ENCODE results near the gene RNF213.

- TF ChIP-seq PBX3 (IDR thresholded peaks at IDR 0.05; ENCODE audit: insufficient replicate concordance, low read depth, low read length) (no peak), CTCF (IDR thresholded peaks at IDR 0.05 in 2 of 3, conservative IDR thresholded peaks at IDR 0.05 in 1 of 3; ENCODE audit: control insufficient read depth in 2 of 3, extremely low read depth in 1 of 3, insufficient read depth in 1 of 3, low read depth in 3 of 3, low read length in 3 of 3) (no peak), TCF7 (IDR thresholded peaks at IDR 0.05; ENCODE audit: borderline replicate concordance) (no peak), EZH2 (IDR thresholded peaks at IDR 0.05; ENCODE audit: borderline replicate concordance, control insufficient read depth, low read depth, low read length) (no peak), YY1 (IDR thresholded peaks at IDR 0.05; ENCODE audit: low read depth, low read length) (no peak), USF2 (IDR thresholded peaks at IDR 0.05; ENCODE audit: borderline replicate concordance, low read depth, low read length) (no peak), POLR2A (IDR thresholded peaks at IDR 0.05; ENCODE audit: low read depth, low read length) (no peak), EP300 (IDR thresholded peaks at IDR 0.05; ENCODE audit: borderline replicate concordance in 1 of 2, control insufficient read depth in 1 of 2, low read depth in 2 of 2, low read length in 2 of 2) (peak; percentile 41 to 63; a peak in 2 of 4 replicates), BHLHE40 (IDR thresholded peaks at IDR 0.05; ENCODE audit: borderline replicate concordance in 1 of 2, low read depth in 2 of 2, low read length in 1 of 2) (peak; percentile 95 to 96), CEBPB (IDR thresholded peaks at IDR 0.05; ENCODE audit: borderline replicate concordance in 1 of 2, low read depth in 2 of 2, low read length in 2 of 2) (no peak)
Observed at GRCh38 chr17:80219013-80219762, 41.5 kb upstream of the RNF213 start.

Measured in GM12878 (cell line).